ENCODE measurements around the gene NCOA6.

DNA sequence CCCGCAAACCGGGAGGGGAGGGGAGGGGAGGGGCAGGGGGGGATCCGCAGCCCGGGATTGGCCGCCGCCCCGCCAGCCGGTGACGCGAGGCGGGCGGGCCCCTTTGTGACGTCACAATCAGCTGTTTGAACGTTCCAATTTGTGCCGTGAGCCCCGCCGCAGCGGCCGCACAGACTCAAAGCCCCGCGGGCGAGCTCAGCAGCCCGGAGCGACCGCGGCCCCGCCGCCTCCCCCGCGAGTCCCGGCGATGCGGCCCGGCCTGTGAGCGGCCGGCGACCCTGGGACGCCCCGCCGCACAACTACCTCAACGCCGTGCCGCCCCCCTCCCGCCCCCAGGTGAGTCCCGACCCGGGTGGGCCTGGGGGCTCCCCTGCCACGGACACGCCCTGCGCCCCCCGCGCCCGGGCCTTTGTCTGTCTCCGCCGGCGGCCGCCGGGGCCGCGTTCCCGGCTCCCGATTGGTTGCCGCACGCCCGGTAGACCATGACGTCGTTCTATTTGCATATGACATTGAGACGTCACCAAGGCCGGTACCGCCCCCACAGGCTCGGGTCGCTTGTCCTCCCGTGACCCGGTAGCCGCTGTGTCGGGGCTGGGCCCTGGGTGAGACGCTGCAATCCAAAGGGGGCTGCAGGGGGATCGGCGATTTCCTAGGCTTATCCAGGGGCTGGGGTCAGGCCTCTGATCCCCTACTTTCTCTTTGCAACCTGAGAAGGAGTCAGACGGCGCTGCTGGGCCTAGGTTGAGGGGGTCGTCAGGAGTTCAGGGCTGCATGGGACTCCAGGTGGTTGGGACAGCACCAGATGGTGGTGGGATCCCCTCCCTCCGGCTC is 121.1 kb downstream of the NCOA6 start, which contains the start of gene TP53INP2:
- TF ChIP-seq EZH2 (IDR thresholded peaks at IDR 0.05; ENCODE audit: borderline replicate concordance, low read length) = no peak
- TF ChIP-seq, protein P1, sequence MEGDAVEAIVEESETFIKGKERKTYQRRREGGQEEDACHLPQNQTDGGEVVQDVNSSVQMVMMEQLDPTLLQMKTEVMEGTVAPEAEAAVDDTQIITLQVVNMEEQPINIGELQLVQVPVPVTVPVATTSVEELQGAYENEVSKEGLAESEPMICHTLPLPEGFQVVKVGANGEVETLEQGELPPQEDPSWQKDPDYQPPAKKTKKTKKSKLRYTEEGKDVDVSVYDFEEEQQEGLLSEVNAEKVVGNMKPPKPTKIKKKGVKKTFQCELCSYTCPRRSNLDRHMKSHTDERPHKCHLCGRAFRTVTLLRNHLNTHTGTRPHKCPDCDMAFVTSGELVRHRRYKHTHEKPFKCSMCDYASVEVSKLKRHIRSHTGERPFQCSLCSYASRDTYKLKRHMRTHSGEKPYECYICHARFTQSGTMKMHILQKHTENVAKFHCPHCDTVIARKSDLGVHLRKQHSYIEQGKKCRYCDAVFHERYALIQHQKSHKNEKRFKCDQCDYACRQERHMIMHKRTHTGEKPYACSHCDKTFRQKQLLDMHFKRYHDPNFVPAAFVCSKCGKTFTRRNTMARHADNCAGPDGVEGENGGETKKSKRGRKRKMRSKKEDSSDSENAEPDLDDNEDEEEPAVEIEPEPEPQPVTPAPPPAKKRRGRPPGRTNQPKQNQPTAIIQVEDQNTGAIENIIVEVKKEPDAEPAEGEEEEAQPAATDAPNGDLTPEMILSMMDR (conservative IDR thresholded peaks at IDR 0.05 in 1 of 2, IDR thresholded peaks at IDR 0.05 in 1 of 2; ENCODE audit: extremely low read depth in 1 of 2, insufficient read depth in 1 of 2, low read depth in 1 of 2, low read length in 2 of 2) = no peak
